Liver (tissue), 3 donors: ENCODE data around the gene PPL.
A peak's percentile ranks its signal among the peaks of the same experiment; 100 is the strongest.

Experiments
- ATF3 ChIP-seq: IDR thresholded peaks from 2 replicates; pipeline ENCODE4 v1.6.1; 2016; ENCODE audit warnings: antibody characterized with exemption
- EGR1 ChIP-seq, 2 donors: IDR thresholded peaks; 2 replicates each; pipeline ENCODE4 v1.6.1; 2016 to 2018; ENCODE audit warnings: antibody characterized with exemption in 2 of 2, low read depth in 2 of 2
- GABPA ChIP-seq, 2 donors: IDR thresholded peaks in 1 of 2; conservative IDR thresholded peaks in 1 of 2; 2 replicates each; pipeline ENCODE4 v1.6.1; 2016; ENCODE audit warnings: antibody characterized with exemption in 2 of 2, mild to moderate bottlenecking in 1 of 2, moderate library complexity in 1 of 2
- RAD21 ChIP-seq, 2 donors: IDR thresholded peaks; 2 replicates each; pipeline ENCODE4 v1.6.1; 2016; ENCODE audit warnings: antibody characterized with exemption in 2 of 2, mild to moderate bottlenecking in 2 of 2
- SP1 ChIP-seq: IDR thresholded peaks from 2 replicates; pipeline ENCODE4 v1.6.1; 2018; ENCODE audit warnings: antibody characterized with exemption, mild to moderate bottlenecking
- ZBTB33 ChIP-seq: IDR thresholded peaks from 2 replicates; pipeline ENCODE4 v1.6.1; 2016; ENCODE audit warnings: antibody characterized with exemption
- TF ChIP-seq, protein P1 (sequence below): fragments of 150-350 bp; IDR thresholded peaks from 2 replicates; pipeline ENCODE4 v1.5.1; 2017; ENCODE audit warnings: improper control_type of control experiment, low read depth, low read length; ENCODE audit not compliant: missing input control
- donor health status: healthy.
- donor health status: healthy.

DNA sequence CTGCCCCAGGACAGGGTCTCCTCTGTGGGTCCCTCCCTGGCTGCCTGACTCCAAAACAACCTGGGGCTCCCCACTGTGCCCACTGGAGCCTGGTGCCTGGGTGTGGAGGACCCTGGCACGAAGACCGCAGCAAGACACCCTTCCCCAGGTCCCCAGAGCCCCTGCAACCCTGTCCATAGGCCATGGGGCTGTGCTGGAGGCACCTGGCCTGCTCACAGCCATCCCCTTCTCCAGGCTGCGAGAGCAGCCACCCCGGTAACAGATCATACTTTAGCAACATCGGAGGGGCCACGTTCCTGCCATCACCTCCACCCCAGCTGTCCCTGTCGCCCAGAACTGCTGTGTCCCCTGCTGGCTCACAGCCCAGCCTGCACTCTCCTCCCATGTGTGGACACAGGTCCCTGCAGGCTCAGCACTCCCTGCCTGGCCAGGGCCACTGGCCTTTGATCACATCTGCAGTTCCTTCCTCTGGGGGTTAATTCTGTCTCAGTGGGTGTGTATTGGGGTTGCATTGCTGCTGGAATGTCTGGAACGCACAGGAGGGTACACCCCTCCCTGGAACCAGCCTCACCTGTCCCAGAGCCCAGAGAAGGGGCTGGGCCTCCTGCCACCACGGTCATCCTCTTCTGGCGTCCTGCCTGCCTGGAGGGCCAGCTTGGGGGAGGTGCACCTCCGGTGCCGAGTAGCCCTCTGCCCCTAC lies 12.2 kb downstream of the PPL start:
- TF ChIP-seq ATF3 (no peak), ZBTB33 (no peak), SP1 (peak; percentile 61), RAD21 (IDR thresholded peaks at IDR 0.05) (peak; percentile 26 to 51), EGR1 (IDR thresholded peaks at IDR 0.05; ENCODE audit: low read depth in 2 of 2) (no peak), GABPA (IDR thresholded peaks at IDR 0.05 in 1 of 2, conservative IDR thresholded peaks at IDR 0.05 in 1 of 2) (no peak)
- TF ChIP-seq, protein P1, sequence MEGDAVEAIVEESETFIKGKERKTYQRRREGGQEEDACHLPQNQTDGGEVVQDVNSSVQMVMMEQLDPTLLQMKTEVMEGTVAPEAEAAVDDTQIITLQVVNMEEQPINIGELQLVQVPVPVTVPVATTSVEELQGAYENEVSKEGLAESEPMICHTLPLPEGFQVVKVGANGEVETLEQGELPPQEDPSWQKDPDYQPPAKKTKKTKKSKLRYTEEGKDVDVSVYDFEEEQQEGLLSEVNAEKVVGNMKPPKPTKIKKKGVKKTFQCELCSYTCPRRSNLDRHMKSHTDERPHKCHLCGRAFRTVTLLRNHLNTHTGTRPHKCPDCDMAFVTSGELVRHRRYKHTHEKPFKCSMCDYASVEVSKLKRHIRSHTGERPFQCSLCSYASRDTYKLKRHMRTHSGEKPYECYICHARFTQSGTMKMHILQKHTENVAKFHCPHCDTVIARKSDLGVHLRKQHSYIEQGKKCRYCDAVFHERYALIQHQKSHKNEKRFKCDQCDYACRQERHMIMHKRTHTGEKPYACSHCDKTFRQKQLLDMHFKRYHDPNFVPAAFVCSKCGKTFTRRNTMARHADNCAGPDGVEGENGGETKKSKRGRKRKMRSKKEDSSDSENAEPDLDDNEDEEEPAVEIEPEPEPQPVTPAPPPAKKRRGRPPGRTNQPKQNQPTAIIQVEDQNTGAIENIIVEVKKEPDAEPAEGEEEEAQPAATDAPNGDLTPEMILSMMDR: no peak
